VCaP (cell line): Measurements from ENCODE around the gene ABCA2.

Source experiments
- H3K27ac ChIP-seq: fragments of 450-650 bp; 2 replicates; pipeline ENCODE4 v1.5.1; 2017
- TF ChIP-seq, protein P1 (sequence below): fragments of 450-650 bp; conservative IDR thresholded peaks from 2 replicates; pipeline ENCODE4 v1.5.1; 2017; ENCODE audit warnings: mild to moderate bottlenecking, moderate library complexity

Gene ABCA2

DNA sequence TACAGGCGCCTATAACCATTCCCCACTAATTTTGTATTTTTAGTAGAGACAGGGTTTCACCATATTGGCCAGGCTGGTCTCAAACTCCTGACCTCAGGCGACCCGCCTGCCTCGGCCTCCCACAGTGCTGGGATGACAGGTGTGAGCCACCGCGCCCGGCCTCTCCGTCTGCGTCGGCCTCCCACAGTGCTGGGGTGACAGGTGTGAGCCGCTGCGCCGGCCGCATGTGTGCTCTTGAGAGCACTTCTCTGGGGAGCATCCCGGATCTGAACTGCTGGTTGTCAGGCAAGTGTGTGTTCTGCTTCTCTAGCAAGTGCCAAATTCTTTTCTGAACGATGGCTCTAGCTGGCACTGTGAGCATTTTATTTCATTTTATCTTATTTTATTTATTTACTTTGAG is 29.5 kb upstream of the ABCA2 start:
- TF ChIP-seq, protein P1, sequence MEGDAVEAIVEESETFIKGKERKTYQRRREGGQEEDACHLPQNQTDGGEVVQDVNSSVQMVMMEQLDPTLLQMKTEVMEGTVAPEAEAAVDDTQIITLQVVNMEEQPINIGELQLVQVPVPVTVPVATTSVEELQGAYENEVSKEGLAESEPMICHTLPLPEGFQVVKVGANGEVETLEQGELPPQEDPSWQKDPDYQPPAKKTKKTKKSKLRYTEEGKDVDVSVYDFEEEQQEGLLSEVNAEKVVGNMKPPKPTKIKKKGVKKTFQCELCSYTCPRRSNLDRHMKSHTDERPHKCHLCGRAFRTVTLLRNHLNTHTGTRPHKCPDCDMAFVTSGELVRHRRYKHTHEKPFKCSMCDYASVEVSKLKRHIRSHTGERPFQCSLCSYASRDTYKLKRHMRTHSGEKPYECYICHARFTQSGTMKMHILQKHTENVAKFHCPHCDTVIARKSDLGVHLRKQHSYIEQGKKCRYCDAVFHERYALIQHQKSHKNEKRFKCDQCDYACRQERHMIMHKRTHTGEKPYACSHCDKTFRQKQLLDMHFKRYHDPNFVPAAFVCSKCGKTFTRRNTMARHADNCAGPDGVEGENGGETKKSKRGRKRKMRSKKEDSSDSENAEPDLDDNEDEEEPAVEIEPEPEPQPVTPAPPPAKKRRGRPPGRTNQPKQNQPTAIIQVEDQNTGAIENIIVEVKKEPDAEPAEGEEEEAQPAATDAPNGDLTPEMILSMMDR = no peak
- peak overlapping the region; percentile 77 for H3K27ac ChIP-seq

DNA sequence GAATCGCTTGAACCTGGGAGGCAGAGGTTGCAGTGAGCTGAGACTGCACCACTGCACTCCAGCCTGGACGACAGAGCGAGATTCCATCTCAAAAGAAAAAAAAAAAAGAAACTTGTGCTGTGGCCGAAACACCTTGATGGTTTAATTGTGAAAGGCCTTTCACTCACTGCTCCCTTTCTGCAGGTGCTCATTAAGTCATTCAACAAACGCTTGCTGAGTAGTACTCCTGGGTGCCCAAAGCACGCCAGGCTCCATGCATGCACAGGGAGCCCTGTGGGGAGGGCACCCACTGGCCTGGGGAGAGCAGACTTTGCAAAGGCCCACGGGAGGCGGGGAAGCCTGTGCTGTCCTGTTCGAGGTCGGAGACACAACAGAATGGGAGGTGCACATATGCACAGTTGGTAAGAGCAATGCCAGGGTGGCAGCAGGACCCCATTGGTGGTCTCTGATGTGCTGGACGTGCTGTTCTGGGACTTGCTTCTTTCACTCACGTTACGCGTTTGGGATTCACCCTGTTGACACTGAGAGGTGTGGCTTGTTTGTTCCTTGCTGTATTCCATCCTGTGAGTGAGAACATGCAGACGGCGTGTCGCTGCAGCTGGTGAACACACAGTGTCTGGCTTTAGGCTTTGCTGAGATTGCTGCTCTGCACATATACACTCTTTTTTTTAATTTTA is 28.8 kb upstream of the ABCA2 start:
- H3K27ac ChIP-seq = peak overlapping the region; percentile 77
- TF ChIP-seq, protein P1 = no peak

DNA sequence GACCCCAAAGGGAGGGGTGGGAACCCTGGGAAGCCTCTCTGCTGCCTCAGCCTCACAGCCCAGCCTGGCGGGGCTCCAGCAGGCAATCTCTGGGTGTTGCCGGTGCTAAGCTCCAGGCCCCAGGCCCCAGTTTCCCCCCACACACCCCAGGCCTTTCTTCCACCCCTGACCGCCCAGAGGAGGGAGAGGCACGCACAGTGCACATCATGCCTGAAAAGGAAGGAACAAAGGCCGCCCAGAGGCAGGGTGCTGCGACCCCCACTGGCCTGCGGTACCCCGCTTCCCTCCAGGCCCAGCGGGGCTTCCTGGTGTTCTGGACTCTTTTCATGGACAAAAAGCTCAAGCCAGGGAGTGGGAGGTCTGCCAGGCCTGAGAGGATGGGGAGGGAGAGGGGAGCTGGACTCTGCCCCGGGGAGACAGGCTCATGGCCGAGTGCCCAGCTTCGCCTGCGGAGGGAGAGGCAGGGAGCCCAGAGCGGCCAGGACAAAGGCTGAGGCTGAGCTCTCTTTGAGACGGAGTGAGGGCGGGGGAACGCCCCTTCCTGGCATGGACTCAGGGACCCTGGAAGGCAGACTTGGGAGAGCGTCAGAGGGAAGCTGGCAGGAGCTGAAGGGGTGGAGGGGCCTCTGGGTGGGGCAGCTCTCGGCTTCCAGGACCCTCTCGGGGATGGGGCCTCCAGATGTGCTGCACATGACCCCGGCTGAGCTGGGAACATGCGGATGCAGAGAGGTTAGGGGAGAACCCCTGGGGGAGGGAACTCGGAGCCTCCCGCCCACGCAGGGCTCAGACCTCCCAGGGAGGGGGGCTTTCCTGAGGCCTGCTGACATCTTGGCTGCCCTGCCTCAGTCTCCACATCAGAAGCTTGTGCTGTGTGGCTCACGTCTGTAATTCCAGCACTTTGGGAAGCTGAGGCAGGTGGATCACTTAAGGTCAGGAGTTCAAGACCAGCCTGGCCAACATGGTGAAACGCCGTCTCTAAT is 27.6 kb upstream of the ABCA2 start:
- TF ChIP-seq, protein P1 = no peak
- peak overlapping the region; percentile 77 for H3K27ac ChIP-seq

DNA sequence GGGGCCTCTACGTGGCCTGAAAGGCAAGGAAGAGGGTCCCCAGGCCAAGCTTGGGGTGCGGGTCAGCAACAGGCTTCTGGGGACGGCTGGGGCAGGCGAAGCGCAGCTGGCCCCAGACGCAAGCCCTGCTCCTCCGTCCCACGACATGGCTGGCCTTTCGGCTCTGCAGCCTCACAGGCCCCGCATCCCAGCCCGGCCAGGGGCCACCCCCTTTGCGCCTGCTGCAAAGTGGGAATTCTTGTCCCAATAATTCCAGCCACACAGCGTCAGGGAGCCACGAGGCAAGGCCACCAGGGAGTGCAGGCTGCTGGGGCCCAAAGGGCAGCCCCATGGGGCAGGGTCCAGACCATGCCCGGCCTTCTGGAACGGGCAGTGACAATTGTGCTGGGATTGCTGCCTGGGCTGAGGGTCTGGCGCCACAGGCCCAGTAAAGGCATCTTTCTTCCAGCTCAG is 26.9 kb upstream of the ABCA2 start:
- TF ChIP-seq, protein P1 = no peak
- H3K27ac ChIP-seq = peak overlapping the region; percentile 77

DNA sequence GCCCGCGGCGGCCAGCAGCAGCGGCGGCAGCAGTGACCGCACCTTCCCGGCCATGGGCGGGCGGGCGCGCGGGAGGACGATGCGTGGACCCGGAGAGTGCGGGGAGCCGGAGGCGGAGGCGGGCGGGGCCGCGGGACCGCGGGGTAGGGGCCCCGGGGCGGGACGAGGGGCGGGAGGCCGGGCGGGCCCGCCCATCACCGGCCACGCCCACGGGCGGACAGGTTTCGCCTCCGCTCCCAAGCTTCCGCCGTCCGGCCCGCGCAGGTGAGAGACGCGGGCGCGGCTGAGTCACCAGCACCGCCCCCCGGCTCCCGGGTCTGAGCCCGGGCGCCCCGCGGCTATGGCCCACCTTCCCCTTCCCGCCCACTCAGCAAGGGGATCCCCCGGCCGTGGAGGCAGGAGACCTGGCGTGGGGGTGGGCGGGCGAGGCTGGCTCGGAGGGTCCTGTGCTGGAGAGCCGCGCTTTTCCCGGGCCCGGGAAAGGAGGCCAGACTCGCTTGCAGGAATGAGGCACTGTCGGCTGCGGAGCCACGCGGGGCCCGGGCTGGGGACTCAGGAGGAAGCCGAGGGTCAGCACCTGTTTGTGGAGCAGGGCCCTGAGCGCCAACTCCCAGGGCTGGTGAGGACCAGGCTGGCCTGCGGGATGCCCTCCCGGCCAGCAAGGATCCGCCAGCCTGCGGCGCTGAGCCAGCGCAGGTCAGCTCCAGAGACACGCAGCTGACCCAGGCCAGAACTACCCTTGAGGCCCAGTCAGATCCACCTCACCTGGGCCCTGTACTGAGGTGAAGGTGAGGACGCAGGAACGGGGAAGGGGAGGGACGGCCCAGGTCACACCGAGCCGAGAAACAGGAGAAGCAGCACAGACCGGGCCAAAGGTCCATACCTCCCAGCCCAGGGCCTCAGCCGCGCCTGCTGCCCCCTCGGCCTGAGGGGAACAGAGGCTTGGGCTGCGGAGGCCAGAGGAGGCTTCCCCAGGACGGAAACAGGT is 26.2 kb upstream of the ABCA2 start, which contains the start of gene ENTPD2:
ENTPD2 (minus strand) TSS at position 118 of the 988 bp plus-strand sequence; CDS start at position 54, 64 bp downstream.
- H3K27ac ChIP-seq = peak within 1 kb of the TSS; percentile 77
- TF ChIP-seq, protein P1 = no peak

DNA sequence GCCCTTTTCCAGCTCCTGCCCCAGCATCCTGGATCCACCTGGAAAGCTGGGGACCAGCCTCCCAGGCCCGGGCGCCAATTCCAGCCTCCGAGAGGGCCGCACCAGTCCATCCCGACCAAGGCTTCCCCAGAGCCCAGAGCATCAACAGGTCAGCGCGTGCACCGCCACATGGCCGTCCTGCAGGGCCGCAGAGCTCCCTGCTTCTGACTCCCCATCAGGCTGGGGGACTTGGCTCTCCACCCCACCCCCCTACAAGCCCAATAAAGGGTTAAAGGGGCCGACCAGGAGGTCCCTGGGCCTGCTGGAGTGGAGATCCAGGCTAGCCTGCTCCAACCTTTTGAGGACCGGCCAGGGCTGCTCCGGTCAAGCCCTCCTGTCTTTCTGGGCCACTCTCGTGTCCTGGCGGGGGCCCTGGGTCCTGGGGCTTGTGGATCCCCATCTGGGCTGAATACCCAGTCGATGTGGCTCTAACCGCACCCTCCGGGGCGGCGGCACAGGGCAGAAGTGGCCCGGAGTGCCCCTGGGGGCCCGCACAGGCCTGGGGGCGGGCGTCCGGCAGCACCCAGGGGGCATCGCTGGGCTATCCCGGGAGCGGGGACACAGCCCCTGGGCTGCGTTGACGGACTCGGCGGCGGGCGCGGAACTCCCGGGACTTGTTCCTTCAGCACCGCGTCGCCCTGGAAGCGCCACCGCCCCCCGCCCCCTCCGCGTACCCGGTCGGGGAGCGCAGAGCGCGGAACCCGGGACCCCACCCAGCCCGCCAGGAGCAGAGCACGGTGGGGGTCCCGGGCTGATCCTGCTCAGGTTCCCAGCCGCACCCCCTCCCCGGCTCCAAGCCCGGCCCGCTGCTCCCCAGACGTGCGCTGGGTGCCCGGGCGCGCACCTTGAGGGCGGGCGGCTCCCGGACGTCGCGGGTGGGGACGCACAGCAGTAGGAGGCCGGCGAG is 25.2 kb upstream of the ABCA2 start:
- TF ChIP-seq, protein P1 = no peak
- peak overlapping the region; percentile 77 for H3K27ac ChIP-seq
